NCI-H2196 (cell line): ENCODE data around the gene FTO.

ENCODE experiments used
- DNase-seq: peaks from one replicate; lab custom pipeline; 2025; ENCODE audit not compliant: unreplicated experiment; lab: John Stamatoyannopoulos, UW

FTO gene

GRCh38 chr16:54107583-54108202, 403.7 kb downstream of the FTO start:
- DNase-seq: no peak

GRCh38 chr16:54110016-54110981, 406.3 kb downstream of the FTO start:
- DNase-seq: no peak

GRCh38 chr16:54112451-54113206, 408.7 kb downstream of the FTO start:
- no peak for DNase-seq

- no peak for DNase-seq
Observed at GRCh38 chr16:54115558-54115957, 411.6 kb downstream of the FTO start.

GRCh38 chr16:54116124-54116655, 412.2 kb downstream of the FTO start:
- no peak for DNase-seq

GRCh38 chr16:54118846-54119245, 414.9 kb downstream of the FTO start:
- no peak for DNase-seq

GRCh38 chr16:54120846-54121480, 417.0 kb downstream of the FTO start:
- no peak for DNase-seq

GRCh38 chr16:54121539-54122295, 417.8 kb downstream of the FTO start:
- DNase-seq: no peak

GRCh38 chr16:54123766-54124165, 419.8 kb downstream of the FTO start:
- DNase-seq: no peak

- DNase-seq: no peak
Observed at GRCh38 chr16:54125751-54126655, 422.0 kb downstream of the FTO start.

GRCh38 chr16:54126907-54127306, 423.0 kb downstream of the FTO start:
- DNase-seq: no peak

- no peak for DNase-seq
Observed at GRCh38 chr16:54128629-54129234, 424.8 kb downstream of the FTO start.

- DNase-seq: no peak
Observed at GRCh38 chr16:54129810-54130209, 425.9 kb downstream of the FTO start.

- DNase-seq: no peak
Observed at GRCh38 chr16:54135361-54136275, 431.7 kb downstream of the FTO start.

GRCh38 chr16:54136276-54136625, 432.3 kb downstream of the FTO start:
- no peak for DNase-seq

- no peak for DNase-seq
Observed at GRCh38 chr16:54140057-54140787, 436.3 kb downstream of the FTO start.

GRCh38 chr16:54140788-54141136, 436.8 kb downstream of the FTO start:
- DNase-seq: no peak
